Measurements from ENCODE around the gene TTC34.

- TF ChIP-seq POLR2A (IDR thresholded peaks at IDR 0.05; ENCODE audit: low read depth, low read length) (no peak), CTCF (conservative IDR thresholded peaks at IDR 0.05; ENCODE audit: low read depth, low read length) (no peak), CHD1 (IDR thresholded peaks at IDR 0.05; ENCODE audit: low read depth, low read length) (no peak), MXI1 (IDR thresholded peaks at IDR 0.05; ENCODE audit: borderline replicate concordance, low read depth, low read length) (no peak), USF2 (IDR thresholded peaks at IDR 0.05; ENCODE audit: low read depth, low read length) (no peak), RCOR1 (IDR thresholded peaks at IDR 0.05; ENCODE audit: insufficient replicate concordance, low read length) (no peak), ELK1 (IDR thresholded peaks at IDR 0.05; ENCODE audit: borderline replicate concordance, low read depth, low read length) (no peak), BHLHE40 (IDR thresholded peaks at IDR 0.05; ENCODE audit: low read depth, low read length) (no peak), CEBPB (IDR thresholded peaks at IDR 0.05; ENCODE audit: low read depth, low read length) (no peak), MAZ (IDR thresholded peaks at IDR 0.05; ENCODE audit: borderline replicate concordance, low read depth, low read length) (no peak), RFX5 (IDR thresholded peaks at IDR 0.05; ENCODE audit: low read depth, low read length) (no peak), MAFK (IDR thresholded peaks at IDR 0.05; ENCODE audit: low read depth, low read length) (no peak), SMC3 (IDR thresholded peaks at IDR 0.05; ENCODE audit: low read depth, low read length) (no peak), RAD21 (IDR thresholded peaks at IDR 0.05; ENCODE audit: low read length) (no peak)
Observed at GRCh38 chr1:2640626-2641025, 160.9 kb downstream of the TTC34 start.
